Type B pancreatic cell (in vitro differentiated cells): ENCODE data around the gene ST7. TPM values are rescaled to one million over a fixed set of nuclear protein-coding genes. Genes with fewer than 3 reads are reported as not detected.

Source experiments
- DNase-seq: peaks from one replicate; pipeline ENCODE4 v3.0.0; 2021; ENCODE audit warnings: mixed read lengths; ENCODE audit not compliant: unreplicated experiment; ENCODE audit errors: extremely low spot score
- H3K27ac Mint-ChIP-seq: 2 replicates; pipeline ENCODE4 v1.8.0; 2021; ENCODE audit warnings: mild to moderate bottlenecking, mixed read lengths
- H3K27me3 Mint-ChIP-seq: 2 replicates; pipeline ENCODE4 v1.8.0; 2021; ENCODE audit warnings: mixed read lengths
- H3K36me3 Mint-ChIP-seq: 2 replicates; pipeline ENCODE4 v1.8.0; 2021; ENCODE audit warnings: mixed read lengths
- H3K4me1 Mint-ChIP-seq: one replicate; pipeline ENCODE4 v1.8.0; 2021; ENCODE audit warnings: mixed read lengths; ENCODE audit not compliant: unreplicated experiment
- H3K4me3 Mint-ChIP-seq: 2 replicates; pipeline ENCODE4 v1.8.0; 2021; ENCODE audit warnings: mild to moderate bottlenecking, mixed read lengths
- H3K9me3 Mint-ChIP-seq: 2 replicates; pipeline ENCODE4 v1.8.0; 2021; ENCODE audit warnings: mixed read lengths
- total RNA-seq: library from RNA; stranded (reverse); gene quantifications from 2 replicates; pipeline ENCODE4 v1.2.1, GENCODE V29; 2021; ENCODE audit warnings: low replicate concordance
- TF ChIP-seq, protein P1 (sequence below): fragments of 200-600 bp; sonication (generic); conservative IDR thresholded peaks from 2 replicates; pipeline ENCODE4 v1.5.0; 2021; ENCODE audit warnings: antibody characterized with exemption, mild to moderate bottlenecking

ST7 gene
- total RNA-seq, 1 donor from 2014 or later = 25.0 TPM

DNA sequence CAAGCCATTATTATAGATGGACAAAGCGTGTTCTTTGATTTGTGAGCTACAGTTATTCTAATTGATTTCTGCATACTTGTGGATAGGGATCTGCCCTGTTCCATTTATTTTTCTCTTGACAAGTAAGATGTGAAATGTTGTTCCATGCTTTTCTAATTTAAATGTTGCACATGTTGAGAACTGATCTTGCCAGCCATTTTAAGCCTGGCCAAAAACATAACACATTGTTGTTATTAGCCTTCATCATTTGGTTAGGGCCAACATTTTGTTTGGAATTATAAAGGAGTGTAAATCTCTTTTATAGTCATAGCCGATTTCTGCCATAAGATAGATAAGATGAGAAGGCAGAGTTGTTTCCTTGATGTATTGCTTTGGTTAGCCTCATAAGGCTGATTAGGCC is 252.6 kb downstream of the ST7 start:
- TF ChIP-seq, protein P1, sequence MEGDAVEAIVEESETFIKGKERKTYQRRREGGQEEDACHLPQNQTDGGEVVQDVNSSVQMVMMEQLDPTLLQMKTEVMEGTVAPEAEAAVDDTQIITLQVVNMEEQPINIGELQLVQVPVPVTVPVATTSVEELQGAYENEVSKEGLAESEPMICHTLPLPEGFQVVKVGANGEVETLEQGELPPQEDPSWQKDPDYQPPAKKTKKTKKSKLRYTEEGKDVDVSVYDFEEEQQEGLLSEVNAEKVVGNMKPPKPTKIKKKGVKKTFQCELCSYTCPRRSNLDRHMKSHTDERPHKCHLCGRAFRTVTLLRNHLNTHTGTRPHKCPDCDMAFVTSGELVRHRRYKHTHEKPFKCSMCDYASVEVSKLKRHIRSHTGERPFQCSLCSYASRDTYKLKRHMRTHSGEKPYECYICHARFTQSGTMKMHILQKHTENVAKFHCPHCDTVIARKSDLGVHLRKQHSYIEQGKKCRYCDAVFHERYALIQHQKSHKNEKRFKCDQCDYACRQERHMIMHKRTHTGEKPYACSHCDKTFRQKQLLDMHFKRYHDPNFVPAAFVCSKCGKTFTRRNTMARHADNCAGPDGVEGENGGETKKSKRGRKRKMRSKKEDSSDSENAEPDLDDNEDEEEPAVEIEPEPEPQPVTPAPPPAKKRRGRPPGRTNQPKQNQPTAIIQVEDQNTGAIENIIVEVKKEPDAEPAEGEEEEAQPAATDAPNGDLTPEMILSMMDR = no peak
- DNase-seq = no peak
- H3K9me3 Mint-ChIP-seq = no peaks in the 10 kb centered on the region
- no peaks in the 10 kb centered on the region for H3K27me3 Mint-ChIP-seq
- no peak overlapping the region for H3K27ac Mint-ChIP-seq
- H3K36me3 Mint-ChIP-seq = peaks cover 11% of the 10 kb centered on the region
- H3K4me3 Mint-ChIP-seq = no peak overlapping the region
- no peaks in the 10 kb centered on the region for H3K4me1 Mint-ChIP-seq

DNA sequence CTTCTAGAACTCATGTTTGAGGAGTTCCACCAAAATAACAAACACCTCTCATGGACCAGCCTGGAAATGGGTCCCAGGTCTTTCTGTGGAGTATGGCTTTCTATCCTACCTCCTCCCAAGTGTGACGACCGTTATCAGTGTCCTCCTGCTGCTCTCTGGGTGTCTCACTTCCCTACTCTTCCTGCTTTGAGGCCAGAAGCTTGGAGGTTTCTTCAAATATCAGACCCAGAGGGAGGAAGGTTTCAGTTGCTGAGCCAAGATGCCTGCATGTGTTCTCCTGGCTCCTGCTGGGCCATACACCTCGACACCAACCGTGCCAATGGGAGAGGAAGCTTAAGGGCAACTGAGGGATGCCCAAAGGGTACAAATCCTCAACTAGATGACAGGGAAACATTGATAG is 255.0 kb downstream of the ST7 start:
- no peak for DNase-seq
- Mint-ChIP-seq H3K9me3 (no peaks in the 10 kb centered on the region), H3K27me3 (no peaks in the 10 kb centered on the region), H3K4me3 (no peak overlapping the region), H3K4me1 (no peaks in the 10 kb centered on the region), H3K27ac (no peak overlapping the region), H3K36me3 (peaks cover 6% of the 10 kb centered on the region)
- TF ChIP-seq, protein P1 = no peak

DNA sequence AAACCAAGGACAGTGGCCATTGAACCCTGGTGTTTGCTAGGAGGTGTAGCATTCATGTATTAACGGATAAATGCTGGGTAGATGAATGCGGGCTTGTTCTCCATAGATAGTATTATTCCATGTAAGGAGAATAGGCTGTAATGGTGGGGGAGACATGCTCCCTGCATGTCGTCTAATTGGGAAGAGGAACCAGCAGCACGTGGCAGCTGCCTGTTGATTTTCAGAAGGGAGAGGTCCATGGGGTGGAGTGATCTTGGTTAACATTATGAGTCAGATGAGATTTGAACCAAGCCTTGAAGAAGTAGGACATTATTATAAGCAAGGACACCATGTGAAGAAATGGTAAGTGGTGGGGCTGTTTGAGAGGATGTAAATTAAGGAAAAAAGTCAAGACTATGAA is 257.1 kb downstream of the ST7 start:
- TF ChIP-seq, protein P1 = no peak
- no peaks in the 10 kb centered on the region for H3K27me3 Mint-ChIP-seq
- DNase-seq = no peak
- peaks cover 6% of the 10 kb centered on the region for H3K36me3 Mint-ChIP-seq
- H3K4me1 Mint-ChIP-seq = no peaks in the 10 kb centered on the region
- H3K4me3 Mint-ChIP-seq = no peak overlapping the region
- no peak overlapping the region for H3K27ac Mint-ChIP-seq
- no peaks in the 10 kb centered on the region for H3K9me3 Mint-ChIP-seq

DNA sequence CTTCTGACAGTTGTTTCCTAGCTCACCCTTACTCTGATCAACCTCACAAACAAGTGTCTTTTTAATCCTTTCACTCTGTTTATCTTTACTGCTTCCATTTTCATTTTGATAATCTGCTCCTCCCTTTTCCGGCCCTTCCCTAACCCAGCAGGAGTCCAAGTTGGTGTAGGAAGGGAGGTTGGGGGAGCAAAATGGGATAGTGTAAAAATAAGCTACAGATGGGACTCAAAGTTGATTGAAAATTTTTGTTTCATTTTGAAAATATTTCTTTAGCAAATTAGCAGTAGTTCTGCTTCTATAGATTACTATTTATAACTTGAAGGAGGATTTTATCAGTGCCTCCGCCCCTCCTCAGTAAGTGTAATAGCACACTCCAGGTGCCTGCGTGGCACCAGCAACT is 257.6 kb downstream of the ST7 start:
- H3K9me3 Mint-ChIP-seq = no peaks in the 10 kb centered on the region
- peaks cover 6% of the 10 kb centered on the region for H3K36me3 Mint-ChIP-seq
- H3K4me3 Mint-ChIP-seq = no peak overlapping the region
- TF ChIP-seq, protein P1 = no peak
- H3K4me1 Mint-ChIP-seq = no peaks in the 10 kb centered on the region
- H3K27me3 Mint-ChIP-seq = no peaks in the 10 kb centered on the region
- DNase-seq = no peak
- H3K27ac Mint-ChIP-seq = no peak overlapping the region

DNA sequence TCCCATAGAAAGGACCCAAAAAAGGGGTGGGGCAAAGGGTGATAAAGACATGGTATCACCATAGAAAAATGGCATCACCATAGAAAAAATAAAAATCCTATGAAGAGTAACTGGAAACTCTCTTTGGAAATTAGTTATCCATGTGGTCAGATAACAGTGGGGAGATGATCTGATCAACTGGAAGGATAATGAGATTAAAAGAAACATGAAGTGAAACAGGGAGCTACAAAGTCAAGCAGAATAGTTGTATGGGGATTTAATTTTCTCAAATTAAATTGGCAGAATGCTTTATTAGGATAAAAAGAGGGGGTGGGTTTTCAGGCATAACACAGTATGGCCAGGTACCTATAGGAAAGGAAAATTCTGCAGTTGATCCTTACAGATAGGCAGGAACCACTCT is 258.3 kb downstream of the ST7 start:
- peaks cover 3% of the 10 kb centered on the region for H3K4me1 Mint-ChIP-seq
- TF ChIP-seq, protein P1 = no peak
- no peak for DNase-seq
- no peak overlapping the region for H3K4me3 Mint-ChIP-seq
- H3K9me3 Mint-ChIP-seq = no peaks in the 10 kb centered on the region
- H3K27ac Mint-ChIP-seq = no peak overlapping the region
- peaks cover 6% of the 10 kb centered on the region for H3K36me3 Mint-ChIP-seq
- H3K27me3 Mint-ChIP-seq = no peaks in the 10 kb centered on the region
